ES-I3 (cell line): Measurements from ENCODE around the gene SLC2A6.

ENCODE experiments used
- H3K36me3 ChIP-seq: 2 replicates; pipeline ENCODE4 v1.6.1; 2013; ENCODE audit warnings: mild to moderate bottlenecking, low read length, control low read depth, moderate library complexity; ENCODE audit not compliant: insufficient read depth
- H3K4me1 ChIP-seq: 2 replicates; pipeline ENCODE4 v1.6.1; 2013; ENCODE audit warnings: mild to moderate bottlenecking, control low read depth, low read length; ENCODE audit not compliant: insufficient read depth
- H3K9ac ChIP-seq: 2 replicates; pipeline ENCODE4 v1.6.1; 2013; ENCODE audit warnings: low read depth, mild to moderate bottlenecking, low read length, moderate library complexity
- H3K9me3 ChIP-seq: 2 replicates; pipeline ENCODE4 v1.6.1; 2013; ENCODE audit warnings: mild to moderate bottlenecking, low read length, moderate library complexity; ENCODE audit not compliant: control insufficient read depth, insufficient read depth

SLC2A6 gene

GRCh38 chr9:133470427-133470924 is 8.4 kb downstream of the SLC2A6 start:
- no peak overlapping the region for H3K9ac ChIP-seq

GRCh38 chr9:133468777-133469421 is 10.0 kb downstream of the SLC2A6 start:
- Histone ChIP-seq H3K9me3 (no peaks in the 10 kb centered on the region), H3K9ac (no peak overlapping the region), H3K4me1 (no peaks in the 10 kb centered on the region), H3K36me3 (no peaks in the 10 kb centered on the region)

More at GRCh38 chr9:133470427-133470924, 8.4 kb downstream of the SLC2A6 start:
- Histone ChIP-seq H3K9me3 (no peaks in the 10 kb centered on the region), H3K36me3 (no peaks in the 10 kb centered on the region), H3K4me1 (no peaks in the 10 kb centered on the region)

- no peaks in the 10 kb centered on the region for H3K9me3 ChIP-seq
- no peak overlapping the region for H3K9ac ChIP-seq
- H3K36me3 ChIP-seq = no peaks in the 10 kb centered on the region
- no peaks in the 10 kb centered on the region for H3K4me1 ChIP-seq
These were observed 10.5 kb downstream of the SLC2A6 start for GRCh38 chr9:133468374-133468773.

GRCh38 chr9:133467101-133467500 is 11.8 kb downstream of the SLC2A6 start:
- H3K9ac ChIP-seq = no peak overlapping the region
- H3K9me3 ChIP-seq = no peaks in the 10 kb centered on the region
- H3K4me1 ChIP-seq = no peaks in the 10 kb centered on the region
- H3K36me3 ChIP-seq = no peaks in the 10 kb centered on the region

- Histone ChIP-seq H3K9ac (no peak overlapping the region), H3K4me1 (peaks cover 8% of the 10 kb centered on the region; the same call in 1 of the 2 replicates), H3K9me3 (no peaks in the 10 kb centered on the region), H3K36me3 (no peaks in the 10 kb centered on the region)
These were observed 12.9 kb downstream of the SLC2A6 start for GRCh38 chr9:133465984-133466383.

- H3K9me3 ChIP-seq = no peaks in the 10 kb centered on the region
- H3K4me1 ChIP-seq = peaks cover 11% of the 10 kb centered on the region; the same call in 1 of the 2 replicates
- no peaks in the 10 kb centered on the region for H3K36me3 ChIP-seq
- H3K9ac ChIP-seq = no peak overlapping the region
These were observed 14.3 kb downstream of the SLC2A6 start for GRCh38 chr9:133464638-133465037.

GRCh38 chr9:133463864-133464615 is 14.9 kb downstream of the SLC2A6 start:
- no peaks in the 10 kb centered on the region for H3K9me3 ChIP-seq
- peaks cover 11% of the 10 kb centered on the region; the same call in 1 of the 2 replicates for H3K4me1 ChIP-seq
- no peaks in the 10 kb centered on the region for H3K36me3 ChIP-seq
- no peak overlapping the region for H3K9ac ChIP-seq

- Histone ChIP-seq H3K4me1 (peaks cover 15% of the 10 kb centered on the region; the same call in 1 of the 2 replicates), H3K9me3 (no peaks in the 10 kb centered on the region), H3K9ac (no peak overlapping the region), H3K36me3 (no peaks in the 10 kb centered on the region)
These were observed 15.6 kb downstream of the SLC2A6 start for GRCh38 chr9:133463234-133463863.

- Histone ChIP-seq H3K9ac (no peak overlapping the region), H3K9me3 (no peaks in the 10 kb centered on the region), H3K4me1 (peaks cover 19% of the 10 kb centered on the region; the same call in 1 of the 2 replicates), H3K36me3 (no peaks in the 10 kb centered on the region)
These were observed 16.9 kb downstream of the SLC2A6 start for GRCh38 chr9:133461975-133462374.

- H3K9me3 ChIP-seq = no peaks in the 10 kb centered on the region
- peaks cover 19% of the 10 kb centered on the region; the same call in 1 of the 2 replicates for H3K4me1 ChIP-seq
- H3K9ac ChIP-seq = peak overlapping the region; percentile 85
- no peaks in the 10 kb centered on the region for H3K36me3 ChIP-seq
These were observed 18.3 kb downstream of the SLC2A6 start for GRCh38 chr9:133460405-133461175.

GRCh38 chr9:133459476-133460404 is 19.2 kb downstream of the SLC2A6 start, which contains the start of gene CACFD1:
Gene CACFD1, plus strand, starts transcription at chr9:133459978. Its CDS starts 89 bp downstream, at chr9:133460067.
- Histone ChIP-seq H3K9me3 (no peaks in the 10 kb centered on the region), H3K4me1 (peaks cover 19% of the 10 kb centered on the region; the same call in 1 of the 2 replicates), H3K9ac (peak within 1 kb of the TSS; percentile 85), H3K36me3 (no peaks in the 10 kb centered on the region)

- Histone ChIP-seq H3K9me3 (no peaks in the 10 kb centered on the region), H3K4me1 (peaks cover 19% of the 10 kb centered on the region; the same call in 1 of the 2 replicates), H3K36me3 (no peaks in the 10 kb centered on the region), H3K9ac (peak overlapping the region; percentile 85; the same call in 1 of the 2 replicates)
These were observed 20.1 kb downstream of the SLC2A6 start for GRCh38 chr9:133458643-133459312.
